HepG2 (cell line): Measurements from ENCODE around the gene USE1. TPM values are rescaled to one million over a fixed set of nuclear protein-coding genes. Genes with fewer than 3 reads are reported as not detected.

ENCODE experiments used
- BCL6 ChIP-seq: IDR thresholded peaks from 2 replicates; pipeline ENCODE4 v1.6.1; 2016; ENCODE audit warnings: missing genetic modification reagents, missing compliant biosample characterization
- CCDC6 ChIP-seq: sonication (generic); formaldehyde crosslinking; IDR thresholded peaks from 2 replicates; pipeline ENCODE4 v1.8.1; 2022; ENCODE audit warnings: mild to moderate bottlenecking, missing genetic modification reagents, moderate library complexity
- CTCF ChIP-seq: sonication (generic); formaldehyde crosslinking; IDR thresholded peaks from 2 replicates; pipeline ENCODE4 v1.5.0; 2020; ENCODE audit warnings: mild to moderate bottlenecking, missing genetic modification reagents, moderate library complexity
- DDIT3 ChIP-seq: sonication (generic); formaldehyde crosslinking; IDR thresholded peaks from 2 replicates; pipeline ENCODE4 v1.4.0; 2020; ENCODE audit warnings: mild to moderate bottlenecking, missing genetic modification reagents
- FOXA1 ChIP-seq, 2 experiments: fragments of 450-650 bp in 1 of 2; sonication (generic) in 1 of 2; formaldehyde crosslinking in 1 of 2; IDR thresholded peaks; 2 replicates each; pipeline versions ENCODE4 v1.4.0 to v1.6.1; 2016 to 2020; ENCODE audit warnings: missing genetic modification reagents in 1 of 2
- FOXK1 ChIP-seq: sonication (generic); formaldehyde crosslinking; IDR thresholded peaks from 2 replicates; pipeline ENCODE4 v1.4.0; 2020; ENCODE audit warnings: low read depth, missing genetic modification reagents, borderline replicate concordance
- HMGXB3 ChIP-seq: sonication (generic); formaldehyde crosslinking; IDR thresholded peaks from 2 replicates; pipeline ENCODE4 v1.4.0; 2020; ENCODE audit warnings: missing genetic modification reagents, borderline replicate concordance
- HNF1A ChIP-seq, 2 experiments: sonication (generic) in 1 of 2; formaldehyde crosslinking in 1 of 2; IDR thresholded peaks; 2 replicates each; pipeline versions ENCODE4 v1.4.0 to v1.6.1; 2016 to 2020; ENCODE audit warnings: borderline replicate concordance in 1 of 2, low read depth in 1 of 2, mild to moderate bottlenecking in 1 of 2, missing genetic modification reagents in 1 of 2
- KDM1A ChIP-seq: IDR thresholded peaks from 2 replicates; pipeline ENCODE4 v1.6.1; 2016; ENCODE audit warnings: missing compliant biosample characterization
- KMT2B ChIP-seq: IDR thresholded peaks from 2 replicates; pipeline ENCODE4 v1.6.1; 2016; ENCODE audit warnings: missing genetic modification reagents, missing compliant biosample characterization
- MBNL3 ChIP-seq: fragments of 250-450 bp; sonication (Bioruptor Pico); conservative IDR thresholded peaks from 2 replicates; pipeline ENCODE4 v1.8.0; 2022; ENCODE audit warnings: mild to moderate bottlenecking, inconsistent platforms
- MIER3 ChIP-seq: IDR thresholded peaks from 2 replicates; pipeline ENCODE4 v1.6.1; 2016; ENCODE audit warnings: missing compliant biosample characterization, borderline replicate concordance
- MTF2 ChIP-seq: sonication (generic); formaldehyde crosslinking; IDR thresholded peaks from 2 replicates; pipeline ENCODE4 v1.5.0; 2020; ENCODE audit warnings: missing genetic modification reagents, borderline replicate concordance
- RBM39 ChIP-seq: fragments of 200-400 bp; formaldehyde crosslinking; IDR thresholded peaks from one replicate; pipeline ENCODE4 v1.6.1; 2018; ENCODE audit warnings: antibody characterized with exemption, mild to moderate bottlenecking, low read depth, low read length; ENCODE audit not compliant: poor library complexity, severe bottlenecking
- ZNF501 ChIP-seq: sonication (generic); formaldehyde crosslinking; IDR thresholded peaks from 2 replicates; pipeline ENCODE4 v1.5.1; 2020; ENCODE audit warnings: mild to moderate bottlenecking, moderate library complexity, missing genetic modification reagents
- ZNF543 ChIP-seq: sonication (generic); formaldehyde crosslinking; IDR thresholded peaks from 2 replicates; pipeline ENCODE4 v1.4.0; 2020; ENCODE audit warnings: mild to moderate bottlenecking, missing genetic modification reagents
- ZNF572 ChIP-seq: sonication (generic); formaldehyde crosslinking; IDR thresholded peaks from 2 replicates; pipeline ENCODE4 v1.5.1; 2020; ENCODE audit warnings: mild to moderate bottlenecking, missing genetic modification reagents
- polyA plus RNA-seq, 8 experiments: library from polyadenylated mRNA; depleted of rRNA in 3 of 8; stranded (reverse) in 7 of 8; unstranded in 1 of 8; fragments of >200 nt; fragmentation: Illumina TruSeq in 4 of 8; extraction: Trizol in 4 of 8; gene quantifications; 2 replicates each; pipeline versions ENCODE4 v1.2.1 to v1.2.3, GENCODE V29; 2011 to 2016; ENCODE audit warnings: low read depth in 4 of 8, missing spikeins in 1 of 8, mixed read lengths in 1 of 8; ENCODE audit not compliant: insufficient read depth in 1 of 8
- total RNA-seq, 5 experiments: library from RNA; depleted of rRNA; stranded (reverse); fragments of >200 nt; fragmentation: Illumina TruSeq; extraction: Trizol; gene quantifications; 2 replicates each; pipeline ENCODE4 v1.2.3, GENCODE V29; 2016; ENCODE audit warnings: low read depth in 1 of 5

Gene USE1
- total and polyA plus RNA-seq, 2 of the 13 experiments (the other 11 are each of a cell fraction or from before 2014, with no cell fraction given), result 9.9 to 17.6 TPM

- peak; percentile 83 for TF ChIP-seq HMGXB3 (CRISPR knock-in tag)
- peak; percentile 74; the same call in 1 of the 2 replicates for TF ChIP-seq MIER3 (CRISPR knock-in tag)
- TF ChIP-seq MBNL3 (CRISPR knock-in tag), result no peak
- TF ChIP-seq KDM1A (CRISPR knock-in tag), result no peak
- peak; percentile 93 for TF ChIP-seq FOXK1
- 0 out of 2 replicates have a peak, but pooled peaks have one; percentile 10 for TF ChIP-seq CTCF (CRISPR knock-in tag)
- peak; percentile 50; the same call in 1 of the 2 replicates for TF ChIP-seq BCL6 (CRISPR knock-in tag)
- peak; percentile 82 for TF ChIP-seq KMT2B (CRISPR knock-in tag)
- 0 out of 2 replicates have a peak, but pooled peaks have one; percentile 30 for TF ChIP-seq ZNF501 (CRISPR knock-in tag)
- no peak for TF ChIP-seq MTF2 (CRISPR knock-in tag)
- TF ChIP-seq ZNF572 (CRISPR knock-in tag), result 0 out of 2 replicates have a peak, but pooled peaks have one; percentile 27
- TF ChIP-seq FOXA1 (IDR thresholded peaks at IDR 0.05), result no peak
- TF ChIP-seq FOXA1 (CRISPR knock-in tag; IDR thresholded peaks at IDR 0.05), result peak; percentile 27; the same call in 1 of the 2 replicates
- no peak for TF ChIP-seq DDIT3 (CRISPR knock-in tag)
- TF ChIP-seq RBM39, result peak; percentile 83
- TF ChIP-seq CCDC6 (CRISPR knock-in tag), result peak; percentile 66; the same call in 1 of the 2 replicates
- 0 out of 2 replicates have a peak, but pooled peaks have one; percentile 50 for TF ChIP-seq ZNF543 (CRISPR knock-in tag)
- TF ChIP-seq HNF1A (IDR thresholded peaks at IDR 0.05; ENCODE audit: low read depth), result no peak
- TF ChIP-seq HNF1A (CRISPR knock-in tag; IDR thresholded peaks at IDR 0.05; ENCODE audit: borderline replicate concordance), result peak; percentile 34; the same call in 1 of the 2 replicates
Measured at GRCh38 chr19:17215127-17215971, at the start of gene USE1 (continued).
